Stimulated activated naive CD4-positive, alpha-beta T cell treated with Interleukin-2 at 50 U/mL for 16 hours (primary cell): ENCODE data around the gene GPNMB.
"Not testable (repeated sequence)": the region's sequence is repeated elsewhere in the genome, so short reads cannot be mapped to it uniquely, and the experiment has no call there.

Experiments
- DNase-seq: peaks from one replicate; lab custom pipeline; 2025; lab: John Stamatoyannopoulos, UW

GPNMB gene

GRCh38 chr7:23246555-23246954 is at the start of gene GPNMB:
TSS of gene GPNMB (plus strand) at chr7:23246775. CDS start at chr7:23246858, 83 bp downstream.
- DNase-seq, result no peak

GRCh38 chr7:23197745-23198144 is 48.8 kb upstream of the GPNMB start:
- DNase-seq, result not testable (repeated sequence)

- no peak for DNase-seq
Observed at GRCh38 chr7:23200331-23200730, 46.2 kb upstream of the GPNMB start.

GRCh38 chr7:23204241-23204640 is 42.3 kb upstream of the GPNMB start:
- no peak for DNase-seq

GRCh38 chr7:23205577-23205908 is 41.0 kb upstream of the GPNMB start:
- no peak for DNase-seq

- DNase-seq, result no peak
Observed at GRCh38 chr7:23205909-23206767, 40.4 kb upstream of the GPNMB start.

- DNase-seq, result no peak
Observed at GRCh38 chr7:23207021-23207420, 39.6 kb upstream of the GPNMB start.

GRCh38 chr7:23207884-23208283 is 38.7 kb upstream of the GPNMB start:
- DNase-seq, result no peak

GRCh38 chr7:23208316-23208715 is 38.3 kb upstream of the GPNMB start:
- DNase-seq, result no peak

- no peak for DNase-seq
Observed at GRCh38 chr7:23210506-23210905, 36.1 kb upstream of the GPNMB start.

GRCh38 chr7:23211589-23211988 is 35.0 kb upstream of the GPNMB start:
- no peak for DNase-seq

GRCh38 chr7:23212395-23212794 is 34.2 kb upstream of the GPNMB start:
- DNase-seq, result no peak

- DNase-seq, result no peak
Observed at GRCh38 chr7:23212841-23213240, 33.7 kb upstream of the GPNMB start.

GRCh38 chr7:23213755-23214154 is 32.8 kb upstream of the GPNMB start:
- no peak for DNase-seq

- no peak for DNase-seq
Observed at GRCh38 chr7:23214423-23214822, 32.2 kb upstream of the GPNMB start.

- DNase-seq, result no peak
Observed at GRCh38 chr7:23214938-23215337, 31.6 kb upstream of the GPNMB start.

GRCh38 chr7:23216021-23216420 is 30.6 kb upstream of the GPNMB start:
- DNase-seq, result no peak

- DNase-seq, result no peak
Observed at GRCh38 chr7:23218196-23218595, 28.4 kb upstream of the GPNMB start.

GRCh38 chr7:23220690-23221305 is 25.8 kb upstream of the GPNMB start:
- no peak for DNase-seq

- no peak for DNase-seq
Observed at GRCh38 chr7:23222439-23223030, 24.0 kb upstream of the GPNMB start.

GRCh38 chr7:23224364-23224763 is 22.2 kb upstream of the GPNMB start:
- not testable (repeated sequence) for DNase-seq

GRCh38 chr7:23226844-23227450 is 19.6 kb upstream of the GPNMB start:
- DNase-seq, result no peak

GRCh38 chr7:23228412-23228811 is 18.2 kb upstream of the GPNMB start:
- no peak for DNase-seq
